ENCODE measurements around the gene GABARAPL2.
"Not testable (repeated sequence)": the region's sequence is repeated elsewhere in the genome, so short reads cannot be mapped to it uniquely, and the experiment has no call there.

Gene GABARAPL2, protein sequence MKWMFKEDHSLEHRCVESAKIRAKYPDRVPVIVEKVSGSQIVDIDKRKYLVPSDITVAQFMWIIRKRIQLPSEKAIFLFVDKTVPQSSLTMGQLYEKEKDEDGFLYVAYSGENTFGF

DNA sequence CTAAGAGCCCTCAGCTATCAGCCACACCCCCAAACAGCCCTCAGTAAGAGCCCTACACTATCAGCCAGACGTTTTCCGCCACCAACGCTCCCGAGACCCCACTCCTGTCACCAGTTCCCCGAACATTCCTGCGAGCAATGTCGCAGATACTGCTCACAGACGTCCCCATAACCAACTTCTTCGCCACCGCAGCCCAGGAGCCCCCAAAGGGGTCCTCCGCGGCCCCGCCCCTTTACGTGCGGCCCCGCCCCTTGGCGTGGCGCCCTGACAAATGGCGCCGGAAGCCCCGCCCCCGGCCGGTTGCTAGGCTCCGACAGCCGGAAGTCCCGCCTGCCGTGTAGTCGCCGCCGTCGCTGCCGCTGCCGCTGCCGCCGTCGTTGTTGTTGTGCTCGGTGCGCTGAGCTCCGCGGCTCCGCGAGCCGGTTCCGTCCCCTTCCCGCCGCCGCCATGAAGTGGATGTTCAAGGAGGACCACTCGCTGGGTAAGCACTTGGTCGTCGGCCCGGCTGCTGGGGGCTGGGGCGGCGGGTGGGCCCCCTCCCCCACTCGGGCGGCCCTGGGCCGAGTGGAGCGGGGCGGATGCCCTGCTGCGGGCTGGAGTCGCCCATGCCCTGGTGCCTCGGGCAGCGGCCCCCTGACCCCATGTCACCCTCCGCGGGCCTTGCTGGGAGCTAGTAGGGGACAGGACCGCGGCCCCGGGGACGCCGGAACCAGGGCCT is at the start of gene GABARAPL2:
Gene GABARAPL2 (plus strand): TSS at position 340 of the 718 bp plus-strand sequence. CDS start 108 bp downstream, at position 448.
- FAIRE-seq, result no peak

DNA sequence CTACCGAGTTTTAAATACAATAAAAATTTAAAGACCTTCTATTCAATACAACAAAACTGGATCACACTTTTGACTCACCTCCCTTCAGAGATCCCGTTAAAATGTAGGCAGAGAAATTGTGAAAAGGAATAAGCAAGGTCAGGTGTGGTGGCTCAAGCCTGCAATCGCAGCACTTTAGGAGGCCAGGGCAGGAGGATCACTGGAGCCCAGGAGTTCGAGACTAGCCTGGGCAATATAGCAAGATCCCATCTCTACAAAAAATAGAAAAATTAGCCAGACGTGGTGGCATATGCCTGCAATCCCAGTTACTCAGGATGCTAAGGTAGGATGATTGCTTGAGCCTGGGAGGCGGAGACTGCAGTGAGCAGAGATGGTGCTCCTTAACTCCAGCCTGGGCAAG is 47.0 kb upstream of the GABARAPL2 start:
- FAIRE-seq, result no peak

DNA sequence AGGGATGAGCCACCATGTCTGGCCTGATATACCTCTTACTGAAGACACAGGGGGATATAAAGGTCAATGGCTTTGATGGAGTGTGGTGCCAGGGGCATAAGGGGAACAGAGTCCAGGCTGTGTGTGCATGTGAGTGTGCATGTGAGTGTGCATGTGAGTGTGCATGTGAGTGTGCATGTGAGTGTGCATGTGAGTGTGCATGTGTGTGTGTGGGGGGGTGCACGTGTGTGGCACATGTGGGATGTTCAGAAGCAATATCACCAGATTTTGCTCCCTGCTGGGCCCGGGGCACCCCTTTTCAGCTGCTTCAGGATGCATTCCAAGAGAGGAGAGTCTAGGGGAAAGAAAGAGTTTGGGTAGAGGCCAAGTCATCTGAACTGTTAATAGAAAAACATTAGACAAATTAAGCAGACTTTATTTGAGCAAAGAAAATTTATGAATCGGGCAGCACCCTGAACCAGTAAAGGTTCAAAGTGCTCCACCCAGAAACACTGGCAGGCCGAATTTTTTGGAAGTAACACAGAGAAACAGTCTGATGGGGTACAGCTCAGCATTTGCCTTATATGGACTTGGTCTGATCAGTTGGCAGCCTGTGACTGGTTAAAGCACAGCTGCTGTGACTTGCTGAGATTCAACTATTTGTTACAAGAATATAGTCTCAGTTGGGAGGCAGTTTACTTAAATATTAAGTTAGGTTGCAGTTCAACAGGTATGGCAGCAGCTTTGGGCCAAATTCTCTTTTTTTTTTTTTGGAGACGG is 40.0 kb upstream of the GABARAPL2 start:
- no peak for FAIRE-seq

- no peak for FAIRE-seq
Observed at GRCh38 chr16:75527825-75528299, 38.3 kb upstream of the GABARAPL2 start.

DNA sequence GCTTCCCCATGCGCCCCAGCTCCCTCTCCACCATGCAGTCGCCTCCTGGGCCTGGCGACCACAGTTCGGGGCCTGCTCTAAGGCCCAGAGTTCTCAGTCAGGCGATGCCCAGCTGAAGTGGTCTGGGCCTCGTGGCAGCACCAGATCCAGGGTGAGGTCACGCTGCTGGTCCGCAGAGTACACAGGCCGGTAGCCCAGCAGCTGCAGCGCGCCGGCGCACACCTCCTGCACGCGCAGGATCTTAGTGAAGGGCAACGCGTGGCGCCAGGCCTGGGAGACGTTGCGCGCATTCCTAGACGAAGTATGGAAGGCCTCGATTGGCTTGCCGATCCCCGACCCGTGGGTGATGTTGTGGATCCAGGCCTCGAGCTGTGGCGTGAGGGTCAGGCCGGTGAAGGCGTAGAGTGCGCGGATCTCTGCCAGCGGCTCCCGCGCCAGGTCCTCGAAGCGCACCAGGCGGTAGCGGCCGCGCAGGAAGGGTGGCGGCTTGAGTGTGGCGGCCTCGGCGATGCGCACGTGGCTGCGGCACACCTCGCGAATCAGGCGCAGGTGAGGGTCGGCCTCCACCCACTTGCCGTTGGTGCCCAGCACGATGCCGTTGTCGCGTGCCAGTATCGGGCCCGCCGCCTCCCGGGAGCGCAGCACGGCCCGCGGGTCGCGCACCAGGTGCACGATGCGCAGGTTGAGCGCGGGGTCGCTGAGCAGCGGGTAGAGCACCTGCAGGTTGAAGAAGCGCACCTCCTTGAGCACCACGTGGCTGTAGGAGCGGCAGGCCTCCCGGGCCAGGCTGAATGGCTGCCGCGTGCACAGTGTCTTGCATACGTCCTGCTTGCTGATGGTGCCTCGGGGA is 36.9 kb upstream of the GABARAPL2 start:
- no peak for FAIRE-seq

- no peak for FAIRE-seq
Observed at GRCh38 chr16:75529959-75530358, 36.2 kb upstream of the GABARAPL2 start.

DNA sequence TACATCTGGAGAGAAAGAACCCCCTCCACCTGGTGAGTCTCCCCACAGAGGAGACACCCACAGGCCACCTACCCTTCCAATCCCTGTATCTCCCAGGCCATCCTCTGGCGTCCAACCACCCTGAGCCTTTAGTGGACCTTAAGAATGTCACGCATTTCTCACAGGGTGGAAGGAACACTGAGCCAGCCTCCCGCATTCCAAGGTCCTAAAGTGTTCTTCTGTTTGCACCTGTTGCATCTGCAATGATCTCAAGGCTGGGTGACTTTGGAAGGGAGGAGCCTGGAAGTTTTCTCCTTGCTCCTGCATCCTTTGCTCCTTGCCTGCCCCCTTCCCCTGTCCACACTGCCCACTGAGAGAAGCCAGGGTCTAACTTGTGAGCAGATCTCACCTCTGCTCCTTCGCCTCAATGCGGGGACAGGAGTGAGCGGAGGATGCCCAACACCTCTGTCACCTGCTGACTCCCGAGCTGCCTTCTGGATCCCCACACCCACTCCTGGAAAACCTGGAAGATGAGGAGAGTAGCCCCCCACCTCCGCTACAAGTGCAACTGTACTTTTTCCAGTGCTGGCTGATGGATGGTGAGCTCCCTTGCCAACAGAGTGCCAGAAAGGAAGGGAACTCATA is 33.9 kb upstream of the GABARAPL2 start:
- FAIRE-seq, result no peak

- no peak for FAIRE-seq
Observed at GRCh38 chr16:75532791-75533190, 33.4 kb upstream of the GABARAPL2 start.

DNA sequence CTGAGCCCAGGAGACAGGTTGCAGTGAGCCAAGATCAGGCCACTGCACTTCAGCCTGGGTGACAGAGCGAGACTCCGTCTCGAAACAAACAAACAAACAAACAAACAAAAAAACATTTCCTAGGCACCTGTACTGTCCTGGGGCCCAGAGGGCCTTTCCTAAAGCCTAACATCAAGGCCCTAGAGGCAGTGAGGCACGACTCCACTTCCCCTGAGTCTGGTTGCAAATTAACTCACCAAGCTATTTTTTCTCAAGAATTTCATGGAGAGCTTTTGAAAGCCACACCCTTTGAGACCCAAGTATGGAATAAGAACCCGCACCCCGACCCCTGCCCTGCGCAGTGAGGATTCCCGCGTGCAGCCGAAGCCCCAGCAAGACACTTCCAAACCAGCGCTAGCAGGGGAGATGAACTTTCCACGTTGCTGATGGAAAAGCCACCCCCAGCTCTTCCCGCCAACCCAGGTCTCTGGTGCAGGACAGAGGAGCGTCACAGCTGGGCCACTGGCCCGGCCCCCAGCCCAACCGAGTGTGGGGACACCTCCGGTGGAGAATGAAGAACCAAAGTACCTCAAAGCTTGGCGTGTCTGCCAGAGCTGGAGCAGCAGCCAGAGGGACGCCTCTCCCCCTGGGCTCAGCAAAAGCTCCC is 31.5 kb upstream of the GABARAPL2 start:
- FAIRE-seq, result no peak

DNA sequence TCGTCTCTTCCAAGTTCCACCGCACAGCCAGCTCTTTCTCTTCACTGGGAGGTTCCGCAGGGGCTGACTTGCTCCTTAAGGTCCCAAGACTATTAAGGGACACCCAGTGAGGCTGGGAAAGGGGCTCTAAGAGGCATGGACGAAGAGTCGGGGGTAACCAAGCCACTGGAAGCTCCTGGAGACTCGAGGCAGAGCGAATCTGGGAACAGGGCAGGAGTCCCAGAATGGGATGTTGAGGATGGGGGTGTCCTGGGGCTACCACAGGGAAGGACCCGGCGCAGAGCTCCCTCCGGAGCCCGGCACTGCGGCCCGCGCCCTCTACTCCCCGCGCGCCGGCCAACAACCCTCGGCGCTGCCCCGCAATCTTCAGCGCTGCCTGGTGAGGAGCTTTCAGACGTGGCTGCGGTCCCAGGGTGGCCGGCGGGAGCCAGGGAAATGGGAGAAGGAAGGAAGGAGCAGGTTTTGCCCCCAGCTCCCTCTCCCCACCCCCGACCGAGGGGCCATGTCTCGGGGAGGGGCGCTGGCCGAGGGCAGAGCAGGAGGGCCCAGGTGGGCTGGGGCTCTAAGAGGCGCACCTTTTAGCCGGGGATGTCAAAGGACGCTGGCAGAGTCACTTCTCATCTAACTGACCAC is 30.9 kb upstream of the GABARAPL2 start:
- FAIRE-seq, result no peak

- no peak for FAIRE-seq
Observed at GRCh38 chr16:75535901-75536300, 30.3 kb upstream of the GABARAPL2 start, which contains the start of gene CHST5. Gene CHST5 (minus strand): TSS chr16:75536108. CDS start chr16:75530384, 5,724 bp downstream.

DNA sequence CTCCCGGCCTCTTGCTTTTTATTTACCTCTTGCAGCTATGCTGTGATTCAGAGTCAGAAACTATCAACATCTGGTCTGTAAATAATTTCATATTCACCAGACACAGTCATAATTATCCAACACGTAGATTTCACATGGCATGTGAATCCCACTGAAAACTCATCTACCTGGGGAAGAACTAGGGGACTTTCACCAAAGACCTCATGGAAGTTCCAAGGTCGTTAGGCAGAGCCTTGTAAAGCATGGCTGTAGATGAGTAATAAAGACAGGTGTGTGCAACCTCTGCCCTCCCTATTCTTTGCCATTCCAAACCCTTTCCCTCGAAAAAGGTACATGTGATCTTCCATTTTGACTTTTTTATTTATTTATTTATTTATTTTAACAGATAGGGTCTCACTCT is 28.4 kb upstream of the GABARAPL2 start:
- FAIRE-seq, result no peak

- not testable (repeated sequence) for FAIRE-seq
Observed at GRCh38 chr16:75538882-75539565, 27.2 kb upstream of the GABARAPL2 start.

GRCh38 chr16:75541236-75541635 is 24.9 kb upstream of the GABARAPL2 start:
- no peak for FAIRE-seq

- FAIRE-seq, result not testable (repeated sequence)
Observed at GRCh38 chr16:75542462-75542861, 23.7 kb upstream of the GABARAPL2 start.

GRCh38 chr16:75545879-75546278 is 20.3 kb upstream of the GABARAPL2 start:
- not testable (repeated sequence) for FAIRE-seq

GRCh38 chr16:75546293-75546692 is 19.9 kb upstream of the GABARAPL2 start:
- FAIRE-seq, result no peak

DNA sequence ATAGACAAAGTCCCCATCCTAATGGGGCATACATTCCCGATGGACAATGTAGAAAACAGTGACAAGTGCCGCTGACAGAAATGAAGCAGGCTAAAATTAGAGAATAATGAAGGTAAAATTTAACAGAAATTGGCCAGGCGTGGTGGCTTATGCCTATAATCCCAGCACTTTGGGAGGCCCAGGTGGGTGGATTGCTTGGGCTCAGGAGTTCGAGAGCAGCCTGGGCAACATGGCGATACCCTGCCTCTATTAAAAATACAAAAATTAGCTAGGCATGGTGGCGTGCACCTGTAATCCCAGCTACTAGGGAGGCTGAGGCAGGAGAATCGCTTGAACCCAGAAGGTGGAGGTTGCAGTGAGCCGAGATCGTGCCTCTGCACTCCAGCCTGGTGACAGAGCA is 17.7 kb upstream of the GABARAPL2 start:
- not testable (repeated sequence) for FAIRE-seq

- no peak for FAIRE-seq
Observed at GRCh38 chr16:75550211-75550662, 15.9 kb upstream of the GABARAPL2 start.

GRCh38 chr16:75552951-75553350 is 13.2 kb upstream of the GABARAPL2 start:
- no peak for FAIRE-seq
